H9 (cell line): Measurements from ENCODE around the gene TEX48. TPM values are rescaled to one million over a fixed set of nuclear protein-coding genes. Genes with fewer than 3 reads are reported as not detected.

ENCODE experiments used
- DNase-seq: peaks from one replicate; pipeline ENCODE4 v3.0.0-alpha.2; 2017
- H2AFZ ChIP-seq: one replicate; pipeline ENCODE4 v1.6.1; 2013; ENCODE audit warnings: mild to moderate bottlenecking, low read length, control low read depth, moderate library complexity
- H2AK5ac ChIP-seq: 2 replicates; pipeline ENCODE4 v1.6.1; 2013; ENCODE audit warnings: low read length, control low read depth, mixed read lengths; ENCODE audit not compliant: insufficient read length
- H2BK120ac ChIP-seq: one replicate; pipeline ENCODE4 v1.6.1; 2013; ENCODE audit warnings: low read depth, mild to moderate bottlenecking, low read length, control low read depth, inconsistent platforms; ENCODE audit not compliant: poor library complexity, severe bottlenecking
- H2BK12ac ChIP-seq: 2 replicates; pipeline ENCODE4 v1.6.1; 2013; ENCODE audit warnings: low read length, control low read depth, mixed read lengths, low read depth; ENCODE audit not compliant: insufficient read length
- H2BK15ac ChIP-seq: 2 replicates; pipeline ENCODE4 v1.6.1; 2013; ENCODE audit warnings: low read depth, low read length, control low read depth
- H2BK20ac ChIP-seq: one replicate; pipeline ENCODE4 v1.6.1; 2013; ENCODE audit warnings: low read depth, mild to moderate bottlenecking, low read length, control low read depth, inconsistent platforms; ENCODE audit not compliant: poor library complexity, severe bottlenecking
- H2BK5ac ChIP-seq: 2 replicates; pipeline ENCODE4 v1.6.1; 2013; ENCODE audit warnings: low read length, control low read depth, mixed read lengths; ENCODE audit not compliant: insufficient read length
- H3K14ac ChIP-seq: 2 replicates; pipeline ENCODE4 v1.6.1; 2013; ENCODE audit warnings: low read length, control low read depth; ENCODE audit not compliant: insufficient read depth
- H3K18ac ChIP-seq: 2 replicates; pipeline ENCODE4 v1.6.1; 2013; ENCODE audit warnings: low read depth, mild to moderate bottlenecking, mixed read lengths, low read length, control low read depth; ENCODE audit not compliant: insufficient read length
- H3K23ac ChIP-seq: 2 replicates; pipeline ENCODE4 v1.6.1; 2013; ENCODE audit warnings: low read length, control low read depth, mixed read lengths, low read depth; ENCODE audit not compliant: insufficient read length
- H3K23me2 ChIP-seq: 2 replicates; pipeline ENCODE4 v1.6.1; 2013; ENCODE audit warnings: low read depth, mild to moderate bottlenecking, mixed read lengths, low read length, control low read depth; ENCODE audit not compliant: insufficient read length, poor library complexity, severe bottlenecking
- H3K27ac ChIP-seq: 2 replicates; pipeline ENCODE4 v1.5.1; 2013; ENCODE audit warnings: low read length, control low read depth, mixed read lengths, low read depth; ENCODE audit not compliant: insufficient read length
- H3K27me3 ChIP-seq: 2 replicates; pipeline ENCODE4 v1.6.1; 2013; ENCODE audit warnings: low read length, control low read depth, inconsistent platforms; ENCODE audit not compliant: insufficient read depth
- H3K4ac ChIP-seq: 2 replicates; pipeline ENCODE4 v1.6.1; 2013; ENCODE audit warnings: low read depth, mild to moderate bottlenecking, control low read depth, inconsistent platforms, low read length, moderate library complexity
- H3K4me1 ChIP-seq: 2 replicates; pipeline ENCODE4 v1.6.1; 2013; ENCODE audit warnings: low read length, control low read depth, inconsistent platforms; ENCODE audit not compliant: insufficient read depth
- H3K4me2 ChIP-seq: 2 replicates; pipeline ENCODE4 v1.6.1; 2013; ENCODE audit warnings: low read length, control low read depth, mixed read lengths; ENCODE audit not compliant: insufficient read length, insufficient read depth
- H3K56ac ChIP-seq: 2 replicates; pipeline ENCODE4 v1.6.1; 2013; ENCODE audit warnings: low read depth, mild to moderate bottlenecking, mixed read lengths, low read length, control low read depth; ENCODE audit not compliant: insufficient read length
- H3K79me1 ChIP-seq: 2 replicates; pipeline ENCODE4 v1.6.1; 2013; ENCODE audit warnings: low read depth, mild to moderate bottlenecking, moderate library complexity, low read length, control low read depth, inconsistent platforms; ENCODE audit not compliant: insufficient read depth, poor library complexity, severe bottlenecking
- H3K79me2 ChIP-seq: 2 replicates; pipeline ENCODE4 v1.6.1; 2013; ENCODE audit warnings: low read length, control low read depth, inconsistent platforms; ENCODE audit not compliant: insufficient read depth
- H3K9ac ChIP-seq: 2 replicates; pipeline ENCODE4 v1.6.1; 2013; ENCODE audit warnings: low read length, control low read depth, mixed read lengths; ENCODE audit not compliant: insufficient read length; ENCODE audit errors: extremely low read depth
- H3K9me3 ChIP-seq: one replicate; pipeline ENCODE4 v1.6.1; 2013; ENCODE audit warnings: low read depth, low read length, inconsistent platforms; ENCODE audit not compliant: control insufficient read depth
- H3T11ph ChIP-seq: one replicate; pipeline ENCODE4 v1.6.1; 2013; ENCODE audit warnings: mild to moderate bottlenecking, low read length, control low read depth, inconsistent platforms
- H4K20me1 ChIP-seq: one replicate; pipeline ENCODE4 v1.6.1; 2013; ENCODE audit not compliant: control insufficient read depth, insufficient read length, insufficient read depth
- H4K5ac ChIP-seq: 2 replicates; pipeline ENCODE4 v1.6.1; 2013; ENCODE audit warnings: low read depth, mild to moderate bottlenecking, mixed read lengths, low read length, control low read depth; ENCODE audit not compliant: insufficient read length
- H4K8ac ChIP-seq: replicated peaks from 2 replicates; pipeline ENCODE4 v1.6.1; 2013; ENCODE audit warnings: low read length, control low read depth, mixed read lengths, low read depth; ENCODE audit not compliant: insufficient read length
- H4K91ac ChIP-seq: 2 replicates; pipeline ENCODE4 v1.6.1; 2013; ENCODE audit warnings: low read depth, mild to moderate bottlenecking, moderate library complexity, mixed read lengths, low read length, control low read depth; ENCODE audit not compliant: insufficient read length
- H3K27ac Mint-ChIP-seq, 3 experiments: 2 replicates in 2 of 3; 3 replicates in 1 of 3; pipeline ENCODE4 v1.8.0; 2020 to 2021; ENCODE audit warnings: mixed read lengths in 3 of 3, mild to moderate bottlenecking in 1 of 3, moderate library complexity in 1 of 3
- H3K27me3 Mint-ChIP-seq: 2 replicates; pipeline ENCODE4 v1.8.0; 2021; ENCODE audit warnings: low read depth, mild to moderate bottlenecking, moderate library complexity, mixed read lengths
- H3K36me3 Mint-ChIP-seq, 3 experiments: 2 replicates in 2 of 3; 3 replicates in 1 of 3; pipeline ENCODE4 v1.8.0; 2020 to 2021; ENCODE audit warnings: low read depth in 3 of 3, mixed read lengths in 3 of 3; ENCODE audit not compliant: insufficient read depth in 1 of 3
- H3K4me1 Mint-ChIP-seq, 2 experiments: 2 replicates each; pipeline ENCODE4 v1.8.0; 2020; ENCODE audit warnings: mixed read lengths in 2 of 2
- H3K4me3 Mint-ChIP-seq, 2 experiments: 2 replicates in 1 of 2; 3 replicates in 1 of 2; pipeline ENCODE4 v1.8.0; 2020 to 2021; ENCODE audit warnings: mild to moderate bottlenecking in 2 of 2, mixed read lengths in 2 of 2, moderate library complexity in 1 of 2
- H3K9me3 Mint-ChIP-seq, 2 experiments: 2 replicates in 1 of 2; 3 replicates in 1 of 2; pipeline ENCODE4 v1.8.0; 2020; ENCODE audit warnings: mild to moderate bottlenecking in 2 of 2, mixed read lengths in 2 of 2, moderate library complexity in 1 of 2
- CTCF ChIP-seq: fragments of 200-600 bp; sonication (generic); conservative IDR thresholded peaks from 3 replicates; pipeline ENCODE4 v1.8.0; 2021; ENCODE audit warnings: antibody characterized with exemption, mild to moderate bottlenecking
- WGBS: extraction: QIAGEN DNeasy Blood & Tissue Kit; methylation state at CpG from one replicate; pipeline ENCODE4 v1.1.7; 2013; ENCODE audit warnings: missing lambda C conversion rate, low lambda C conversion rate, mixed read lengths; ENCODE audit not compliant: insufficient read length; ENCODE audit errors: extremely low coverage; 5-methylcytosine and 5-hydroxymethylcytosine counted together
- total RNA-seq: library from RNA; stranded (reverse); gene quantifications from 2 replicates; pipeline ENCODE4 v1.2.1, GENCODE V29; 2021

TEX48 gene
- total RNA-seq, 1 experiment from 2014 or later, result not detected

DNA sequence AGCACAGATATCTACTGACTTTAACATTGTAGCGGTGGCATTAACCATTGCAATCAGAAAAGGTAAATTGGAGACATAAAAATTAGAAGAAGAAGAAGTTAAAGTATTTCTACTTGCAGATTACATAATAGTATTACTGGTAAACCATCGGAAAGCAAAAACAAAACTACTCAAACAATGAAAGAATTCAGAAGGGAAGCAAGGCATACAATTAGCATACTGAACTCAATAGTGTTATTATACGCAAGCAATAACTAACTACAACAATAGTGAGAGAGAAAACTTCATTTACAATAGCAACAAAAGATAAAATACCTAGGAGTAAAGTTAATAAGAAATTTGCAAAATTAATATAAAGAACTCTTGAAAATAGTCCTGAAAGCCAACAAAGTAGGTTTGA lies 17.8 kb downstream of the TEX48 start:
- no peak for TF ChIP-seq CTCF
- H3K27me3 Mint-ChIP-seq, result peaks cover 8% of the 10 kb centered on the region
- H3K4me1 ChIP-seq, result peaks cover 5% of the 10 kb centered on the region; the same call in 1 of the 2 replicates

More for the DNA sequence above, 17.8 kb downstream of the TEX48 start:
- no peak overlapping the region for H2BK5ac ChIP-seq
- no peak overlapping the region for H3T11ph ChIP-seq
- no peaks in the 10 kb centered on the region for H3K36me3 Mint-ChIP-seq
- no peak overlapping the region for H3K18ac ChIP-seq
- no peaks in the 10 kb centered on the region for H4K20me1 ChIP-seq
- H3K27me3 ChIP-seq, result no peaks in the 10 kb centered on the region
- no peak for DNase-seq
- no peak overlapping the region for H3K23ac ChIP-seq
- H3K14ac ChIP-seq, result no peak overlapping the region
- H3K9ac ChIP-seq, result no peak overlapping the region
- H4K91ac ChIP-seq, result no peak overlapping the region
- no peak overlapping the region for H3K27ac ChIP-seq
- H3K79me2 ChIP-seq, result no peaks in the 10 kb centered on the region
- H3K9me3 Mint-ChIP-seq, result no peaks in the 10 kb centered on the region
- no peak overlapping the region for H2AFZ ChIP-seq
- WGBS, result no CpG with 5 or more reads among the region's 3 CpGs
- no peaks in the 10 kb centered on the region for H3K9me3 ChIP-seq
- H3K27ac Mint-ChIP-seq, result no peak overlapping the region
- H2BK15ac ChIP-seq, result no peak overlapping the region
- H2BK120ac ChIP-seq, result no peak overlapping the region
- H3K4me3 Mint-ChIP-seq, result no peak overlapping the region
- H3K79me1 ChIP-seq, result no peaks in the 10 kb centered on the region
- H4K8ac ChIP-seq, result no peak overlapping the region
- no peak overlapping the region for H4K5ac ChIP-seq
- no peak overlapping the region for H3K4me2 ChIP-seq
- H3K23me2 ChIP-seq, result no peaks in the 10 kb centered on the region
- no peak overlapping the region for H2BK20ac ChIP-seq
- peaks cover 13 to 18% of the 10 kb centered on the region in 2 experiments for H3K4me1 Mint-ChIP-seq
- H3K4ac ChIP-seq, result no peak overlapping the region
- no peak overlapping the region for H3K56ac ChIP-seq
- H2AK5ac ChIP-seq, result no peak overlapping the region
- no peak overlapping the region for H2BK12ac ChIP-seq
